ENCODE measurements around the gene EMILIN2. TPM values are rescaled to one million over a fixed set of nuclear protein-coding genes. Genes with fewer than 3 reads are reported as not detected.

EMILIN2 gene
- polyA plus RNA-seq, 1 donor (not counting 4 experiments of a cell fraction or from before 2014, with no cell fraction given): 0.07 TPM

DNA sequence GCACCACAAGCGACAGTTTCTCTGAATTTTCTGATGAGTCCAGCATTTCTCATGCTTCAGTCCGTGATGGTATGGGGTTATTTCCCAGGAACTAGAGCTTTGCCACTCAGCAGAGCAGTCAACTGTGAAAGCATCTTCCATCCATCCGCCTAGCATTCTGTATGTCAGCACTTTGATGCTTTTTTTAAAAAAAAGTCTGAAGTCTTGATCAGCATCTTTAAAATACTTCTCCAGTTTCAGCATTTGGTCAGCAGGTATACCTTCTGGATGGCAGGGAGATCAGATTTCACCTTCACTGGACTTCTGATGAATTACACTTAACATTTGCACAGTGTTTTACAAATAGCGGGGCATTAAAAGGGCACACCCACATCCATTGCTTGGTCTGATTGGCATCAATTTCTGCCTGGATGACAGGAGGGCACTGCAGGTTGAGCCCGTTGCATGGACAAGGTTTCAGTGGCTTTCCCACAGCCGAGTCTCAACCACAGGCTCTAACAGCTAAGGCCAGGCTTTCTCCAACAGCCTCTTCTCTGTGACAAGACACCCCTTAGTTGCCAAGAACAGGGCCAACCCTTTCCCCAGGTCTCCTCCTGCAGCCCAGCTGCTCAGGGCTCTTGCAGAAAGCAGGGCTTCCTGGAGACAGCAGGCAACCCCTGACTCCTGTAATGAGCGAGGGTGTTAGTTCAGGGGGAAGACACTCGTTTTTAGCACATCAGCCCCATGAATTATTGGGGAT is 54.0 kb downstream of the EMILIN2 start:
- Histone ChIP-seq H3K4me1 (ENCODE audit: control insufficient read depth, extremely low read depth, insufficient read depth, low read length) (no peaks in the 10 kb centered on the region), H3K9ac (ENCODE audit: control insufficient read depth, extremely low read depth, insufficient read depth, low read length) (no peak overlapping the region), H3K79me2 (ENCODE audit: control insufficient read depth, insufficient read depth, low read length) (no peaks in the 10 kb centered on the region), H3K9me3 (ENCODE audit: control insufficient read depth, low read depth, low read length) (no peaks in the 10 kb centered on the region), H3K27ac (ENCODE audit: control insufficient read depth, insufficient read depth, low read length) (no peak overlapping the region), H3K27me3 (ENCODE audit: control insufficient read depth, extremely low read depth, insufficient read depth, low read length) (peaks cover 23% of the 10 kb centered on the region), H2AFZ (ENCODE audit: control insufficient read depth, low read length) (no peak overlapping the region), H3K4me3 (ENCODE audit: control insufficient read depth in 2 of 3, extremely low read depth in 1 of 3, insufficient read depth in 2 of 3, low read depth in 1 of 3, low read length in 3 of 3) (no peak overlapping the region), H3K4me2 (ENCODE audit: control insufficient read depth, extremely low read depth, insufficient read depth, low read depth, low read length) (no peak overlapping the region), H4K20me1 (ENCODE audit: control insufficient read depth, extremely low read depth, insufficient read depth, low read length) (no peaks in the 10 kb centered on the region), H3K9me1 (ENCODE audit: control insufficient read depth, extremely low read depth, insufficient read depth, low read length) (no peaks in the 10 kb centered on the region), H3K36me3 (ENCODE audit: control insufficient read depth in 2 of 2, extremely low read depth in 1 of 2, insufficient read depth in 2 of 2, low read length in 2 of 2) (no peaks in the 10 kb centered on the region)
- dilution Hi-C loops (cut with MboI; ENCODE audit: extremely low pct_ligation_motif_present, low sequenced_read_pairs): no loop called here
- FAIRE-seq (no peak), DNase-seq (ENCODE audit: low read depth, low spot score) (no peak)
- TF ChIP-seq CTCF (optimal IDR thresholded peaks at IDR 0.05 in 1 of 3, IDR thresholded peaks at IDR 0.05 in 1 of 3, conservative IDR thresholded peaks at IDR 0.05 in 1 of 3; ENCODE audit: extremely low read depth in 1 of 3, insufficient read depth in 2 of 3, low read length in 3 of 3): no peak
- no peak for TF ChIP-seq EZH2 (IDR thresholded peaks at IDR 0.05; ENCODE audit: low read length)

GRCh38 chr18:2901423-2901985 is 54.7 kb downstream of the EMILIN2 start:
- dilution Hi-C loops (cut with MboI; ENCODE audit: extremely low pct_ligation_motif_present, low sequenced_read_pairs): no loop called here
- Histone ChIP-seq H2AFZ (ENCODE audit: control insufficient read depth, low read length) (no peak overlapping the region), H3K9me1 (ENCODE audit: control insufficient read depth, extremely low read depth, insufficient read depth, low read length) (no peaks in the 10 kb centered on the region), H3K27ac (ENCODE audit: control insufficient read depth, insufficient read depth, low read length) (no peak overlapping the region), H3K79me2 (ENCODE audit: control insufficient read depth, insufficient read depth, low read length) (no peaks in the 10 kb centered on the region), H3K4me3 (ENCODE audit: control insufficient read depth in 2 of 3, extremely low read depth in 1 of 3, insufficient read depth in 2 of 3, low read depth in 1 of 3, low read length in 3 of 3) (no peak overlapping the region), H3K4me2 (ENCODE audit: control insufficient read depth, extremely low read depth, insufficient read depth, low read depth, low read length) (no peak overlapping the region), H3K4me1 (ENCODE audit: control insufficient read depth, extremely low read depth, insufficient read depth, low read length) (no peaks in the 10 kb centered on the region), H4K20me1 (ENCODE audit: control insufficient read depth, extremely low read depth, insufficient read depth, low read length) (no peaks in the 10 kb centered on the region), H3K9me3 (ENCODE audit: control insufficient read depth, low read depth, low read length) (no peaks in the 10 kb centered on the region), H3K36me3 (ENCODE audit: control insufficient read depth in 2 of 2, extremely low read depth in 1 of 2, insufficient read depth in 2 of 2, low read length in 2 of 2) (no peaks in the 10 kb centered on the region), H3K9ac (ENCODE audit: control insufficient read depth, extremely low read depth, insufficient read depth, low read length) (no peak overlapping the region), H3K27me3 (ENCODE audit: control insufficient read depth, extremely low read depth, insufficient read depth, low read length) (peaks cover 30% of the 10 kb centered on the region)
- TF ChIP-seq CTCF (optimal IDR thresholded peaks at IDR 0.05 in 1 of 3, IDR thresholded peaks at IDR 0.05 in 1 of 3, conservative IDR thresholded peaks at IDR 0.05 in 1 of 3; ENCODE audit: extremely low read depth in 1 of 3, insufficient read depth in 2 of 3, low read length in 3 of 3): no peak
- TF ChIP-seq EZH2 (IDR thresholded peaks at IDR 0.05; ENCODE audit: low read length): no peak
- no peak for FAIRE-seq
- DNase-seq (ENCODE audit: low read depth, low spot score): no peak

Data from keratinocyte (primary cell).